Measurements from ENCODE around the gene TBX18.
A peak's percentile ranks its signal among the peaks of the same experiment; 100 is the strongest.

The TBX18 gene

DNA sequence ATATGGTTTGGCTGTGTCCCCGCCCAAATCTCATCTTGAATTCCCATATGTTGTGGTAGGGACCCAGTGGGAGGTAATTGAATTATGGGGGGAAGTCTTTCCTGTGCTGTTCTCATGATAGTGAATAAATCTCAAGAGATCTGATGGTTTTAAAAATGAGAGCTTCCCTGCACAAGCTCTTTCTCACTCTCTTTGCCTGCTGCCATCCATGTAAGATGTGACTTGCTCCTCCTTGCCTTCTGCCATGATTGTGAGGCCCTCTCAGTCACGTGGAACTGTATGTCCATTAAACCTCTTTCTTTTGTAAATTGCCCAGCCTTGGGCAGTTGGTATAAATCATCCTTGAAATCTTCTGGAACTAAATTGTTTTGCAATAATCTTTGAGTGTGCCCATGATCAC lies 31.9 kb upstream of the TBX18 start:
- H3K4ac ChIP-seq (ENCODE audit: low read depth in 1 of 2, low read length in 2 of 2) = no peak overlapping the region
- H2BK5ac ChIP-seq (ENCODE audit: low read depth, low read length, poor library complexity, severe bottlenecking) = no peak overlapping the region
- no peaks in the 10 kb centered on the region for H3K27me3 ChIP-seq (ENCODE audit: control insufficient read depth in 1 of 2, insufficient read depth in 1 of 2, low read length in 2 of 2)
- no peak overlapping the region for H3K27ac ChIP-seq (ENCODE audit: low read length, poor library complexity, severe bottlenecking)
- H2AK5ac ChIP-seq (ENCODE audit: low read length, severe bottlenecking) = no peak overlapping the region
- no peak overlapping the region for H2BK15ac ChIP-seq (ENCODE audit: low read depth, poor library complexity, severe bottlenecking)
- H2BK120ac ChIP-seq (ENCODE audit: low read depth, low read length) = no peak overlapping the region
- H4K8ac ChIP-seq (ENCODE audit: low read length) = no peak overlapping the region
- no peaks in the 10 kb centered on the region for H3K79me1 ChIP-seq (replicated peaks; ENCODE audit: low read length, poor library complexity, severe bottlenecking)
- H2AFZ ChIP-seq (ENCODE audit: low read depth, low read length) = no peak overlapping the region
- no peak overlapping the region for H3K4me2 ChIP-seq (ENCODE audit: low read length, poor library complexity, severe bottlenecking)
- H2BK12ac ChIP-seq (ENCODE audit: low read length in 2 of 2) = no peak overlapping the region
- no peaks in the 10 kb centered on the region for H3K9me3 ChIP-seq (ENCODE audit: control insufficient read depth, low read length)
- H4K91ac ChIP-seq (ENCODE audit: low read length) = no peak overlapping the region
- DNase-seq = no peak
- 52% methylated on average over 2 of the region's 2 CpGs for WGBS
- H3K18ac ChIP-seq (ENCODE audit: low read depth in 1 of 2, low read length in 2 of 2) = no peak overlapping the region
- H3K23ac ChIP-seq (ENCODE audit: low read length in 2 of 2) = no peak overlapping the region
- no peak overlapping the region for H3K14ac ChIP-seq (ENCODE audit: low read length in 2 of 2)
- H3K9ac ChIP-seq (ENCODE audit: low read length) = no peak overlapping the region
- H3K36me3 ChIP-seq (ENCODE audit: control insufficient read depth in 1 of 2, insufficient read depth in 2 of 2, low read depth in 1 of 2, low read length in 2 of 2) = no peaks in the 10 kb centered on the region
- H3K4me3 ChIP-seq (ENCODE audit: insufficient read depth in 1 of 2, low read depth in 1 of 2, low read length in 2 of 2) = no peak overlapping the region
- H3K4me1 ChIP-seq (ENCODE audit: control insufficient read depth, insufficient read depth, low read depth, low read length) = no peaks in the 10 kb centered on the region

DNA sequence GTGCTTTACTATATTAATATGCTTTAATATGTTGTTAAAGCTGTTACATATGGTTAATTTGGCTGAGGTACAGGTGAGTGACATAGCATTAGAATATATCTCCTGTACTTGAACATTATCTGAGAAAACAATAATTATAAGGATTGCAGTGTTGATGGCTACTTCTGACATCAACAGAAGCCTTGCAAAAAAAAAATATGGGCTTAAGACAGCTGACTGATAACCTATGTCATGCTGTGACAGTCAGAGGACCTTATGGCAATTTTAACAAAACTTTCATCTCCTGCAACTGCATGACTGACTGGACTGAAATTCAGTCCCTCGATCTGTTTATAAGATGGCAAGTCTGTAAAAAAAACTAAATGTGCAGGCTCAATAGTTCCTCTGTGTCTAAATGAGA lies 27.5 kb upstream of the TBX18 start:
- no peak overlapping the region for H3K4me2 ChIP-seq (ENCODE audit: low read length, poor library complexity, severe bottlenecking)
- DNase-seq = no peak
- H2BK5ac ChIP-seq (ENCODE audit: low read depth, low read length, poor library complexity, severe bottlenecking) = no peak overlapping the region
- H3K4me3 ChIP-seq (ENCODE audit: insufficient read depth in 1 of 2, low read depth in 1 of 2, low read length in 2 of 2) = no peak overlapping the region
- H3K9ac ChIP-seq (ENCODE audit: low read length) = peak overlapping the region; percentile 68
- WGBS = 79% methylated on average over 1 of the region's 1 CpG
- no peak overlapping the region for H2AK5ac ChIP-seq (ENCODE audit: low read length, severe bottlenecking)
- no peaks in the 10 kb centered on the region for H3K27me3 ChIP-seq (ENCODE audit: control insufficient read depth in 1 of 2, insufficient read depth in 1 of 2, low read length in 2 of 2)
- H3K79me1 ChIP-seq (replicated peaks; ENCODE audit: low read length, poor library complexity, severe bottlenecking) = no peaks in the 10 kb centered on the region
- H3K4ac ChIP-seq (ENCODE audit: low read depth in 1 of 2, low read length in 2 of 2) = no peak overlapping the region
- H2BK12ac ChIP-seq (ENCODE audit: low read length in 2 of 2) = no peak overlapping the region
- H4K91ac ChIP-seq (ENCODE audit: low read length) = no peak overlapping the region
- no peaks in the 10 kb centered on the region for H3K9me3 ChIP-seq (ENCODE audit: control insufficient read depth, low read length)
- H4K8ac ChIP-seq (ENCODE audit: low read length) = no peak overlapping the region
- no peak overlapping the region for H3K14ac ChIP-seq (ENCODE audit: low read length in 2 of 2)
- no peak overlapping the region for H2BK15ac ChIP-seq (ENCODE audit: low read depth, poor library complexity, severe bottlenecking)
- no peak overlapping the region for H2BK120ac ChIP-seq (ENCODE audit: low read depth, low read length)
- H3K36me3 ChIP-seq (ENCODE audit: control insufficient read depth in 1 of 2, insufficient read depth in 2 of 2, low read depth in 1 of 2, low read length in 2 of 2) = no peaks in the 10 kb centered on the region
- no peak overlapping the region for H2AFZ ChIP-seq (ENCODE audit: low read depth, low read length)
- H3K23ac ChIP-seq (ENCODE audit: low read length in 2 of 2) = no peak overlapping the region
- H3K4me1 ChIP-seq (ENCODE audit: control insufficient read depth, insufficient read depth, low read depth, low read length) = no peaks in the 10 kb centered on the region
- no peak overlapping the region for H3K18ac ChIP-seq (ENCODE audit: low read depth in 1 of 2, low read length in 2 of 2)
- no peak overlapping the region for H3K27ac ChIP-seq (ENCODE audit: low read length, poor library complexity, severe bottlenecking)

DNA sequence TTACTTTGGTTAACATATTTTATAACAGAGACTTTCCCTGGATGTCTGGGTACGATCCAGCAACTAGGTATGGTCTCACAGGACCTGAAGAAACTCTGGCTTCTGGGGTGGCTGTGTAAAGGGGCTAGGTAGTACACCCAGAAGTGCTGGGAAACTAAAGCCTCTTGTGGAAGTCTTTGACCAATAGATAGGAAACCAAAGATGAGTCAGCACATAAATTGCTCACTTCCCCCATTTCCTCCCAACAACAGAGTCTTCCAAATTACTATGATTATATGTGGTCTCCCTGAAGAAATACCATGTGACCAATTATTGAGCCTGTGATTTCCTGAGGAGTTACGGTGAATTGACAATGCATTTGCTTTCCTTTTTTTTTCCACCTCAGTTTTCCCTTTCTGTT lies 26.8 kb upstream of the TBX18 start:
- Histone ChIP-seq H2AK5ac (ENCODE audit: low read length, severe bottlenecking) (no peak overlapping the region), H2BK15ac (ENCODE audit: low read depth, poor library complexity, severe bottlenecking) (no peak overlapping the region), H2BK12ac (ENCODE audit: low read length in 2 of 2) (no peak overlapping the region), H3K79me1 (replicated peaks; ENCODE audit: low read length, poor library complexity, severe bottlenecking) (no peaks in the 10 kb centered on the region), H2BK120ac (ENCODE audit: low read depth, low read length) (no peak overlapping the region), H3K4me2 (ENCODE audit: low read length, poor library complexity, severe bottlenecking) (no peak overlapping the region), H2AFZ (ENCODE audit: low read depth, low read length) (no peak overlapping the region), H3K4me3 (ENCODE audit: insufficient read depth in 1 of 2, low read depth in 1 of 2, low read length in 2 of 2) (peak overlapping the region in 1 of 2 experiments; percentile 31), H3K23ac (ENCODE audit: low read length in 2 of 2) (no peak overlapping the region), H3K27ac (ENCODE audit: low read length, poor library complexity, severe bottlenecking) (no peak overlapping the region), H3K36me3 (ENCODE audit: control insufficient read depth in 1 of 2, insufficient read depth in 2 of 2, low read depth in 1 of 2, low read length in 2 of 2) (no peaks in the 10 kb centered on the region), H3K27me3 (ENCODE audit: control insufficient read depth in 1 of 2, insufficient read depth in 1 of 2, low read length in 2 of 2) (no peaks in the 10 kb centered on the region), H3K9ac (ENCODE audit: low read length) (peak overlapping the region; percentile 68), H3K18ac (ENCODE audit: low read depth in 1 of 2, low read length in 2 of 2) (no peak overlapping the region), H3K9me3 (ENCODE audit: control insufficient read depth, low read length) (no peaks in the 10 kb centered on the region), H3K4me1 (ENCODE audit: control insufficient read depth, insufficient read depth, low read depth, low read length) (no peaks in the 10 kb centered on the region), H3K4ac (ENCODE audit: low read depth in 1 of 2, low read length in 2 of 2) (no peak overlapping the region), H3K14ac (ENCODE audit: low read length in 2 of 2) (no peak overlapping the region), H2BK5ac (ENCODE audit: low read depth, low read length, poor library complexity, severe bottlenecking) (no peak overlapping the region), H4K8ac (ENCODE audit: low read length) (no peak overlapping the region), H4K91ac (ENCODE audit: low read length) (no peak overlapping the region)
- WGBS = 70% methylated on average over 1 of the region's 2 CpGs
- DNase-seq = peak; percentile 15

DNA sequence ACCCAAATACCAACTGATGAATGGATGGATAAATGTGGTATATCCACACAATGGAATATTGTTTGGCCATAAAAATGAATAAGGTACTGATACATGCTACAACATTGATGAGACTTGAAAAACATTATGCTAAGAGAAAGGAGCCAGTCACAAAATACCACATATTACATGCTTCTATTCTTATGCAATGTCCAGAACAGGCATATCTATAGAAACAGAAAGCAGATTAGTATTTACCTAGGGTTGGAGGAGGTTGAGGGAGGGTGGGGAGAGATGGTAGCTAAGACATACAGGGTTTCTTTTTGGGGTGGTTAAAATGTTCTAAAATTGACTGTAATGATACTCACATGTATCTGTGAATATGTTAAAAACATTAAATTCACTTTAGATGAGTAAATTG lies 24.8 kb upstream of the TBX18 start:
- no peak overlapping the region for H2AFZ ChIP-seq (ENCODE audit: low read depth, low read length)
- H2BK12ac ChIP-seq (ENCODE audit: low read length in 2 of 2) = no peak overlapping the region
- H2BK120ac ChIP-seq (ENCODE audit: low read depth, low read length) = no peak overlapping the region
- no peak overlapping the region for H3K4me2 ChIP-seq (ENCODE audit: low read length, poor library complexity, severe bottlenecking)
- H2AK5ac ChIP-seq (ENCODE audit: low read length, severe bottlenecking) = no peak overlapping the region
- H3K4me3 ChIP-seq (ENCODE audit: insufficient read depth in 1 of 2, low read depth in 1 of 2, low read length in 2 of 2) = no peak overlapping the region
- H3K36me3 ChIP-seq (ENCODE audit: control insufficient read depth in 1 of 2, insufficient read depth in 2 of 2, low read depth in 1 of 2, low read length in 2 of 2) = no peaks in the 10 kb centered on the region
- H2BK15ac ChIP-seq (ENCODE audit: low read depth, poor library complexity, severe bottlenecking) = no peak overlapping the region
- no peaks in the 10 kb centered on the region for H3K4me1 ChIP-seq (ENCODE audit: control insufficient read depth, insufficient read depth, low read depth, low read length)
- no peak overlapping the region for H3K27ac ChIP-seq (ENCODE audit: low read length, poor library complexity, severe bottlenecking)
- no peak overlapping the region for H3K4ac ChIP-seq (ENCODE audit: low read depth in 1 of 2, low read length in 2 of 2)
- no peak overlapping the region for H3K18ac ChIP-seq (ENCODE audit: low read depth in 1 of 2, low read length in 2 of 2)
- H3K23ac ChIP-seq (ENCODE audit: low read length in 2 of 2) = no peak overlapping the region
- no peak overlapping the region for H2BK5ac ChIP-seq (ENCODE audit: low read depth, low read length, poor library complexity, severe bottlenecking)
- no peak overlapping the region for H3K9ac ChIP-seq (ENCODE audit: low read length)
- H4K91ac ChIP-seq (ENCODE audit: low read length) = no peak overlapping the region
- no peaks in the 10 kb centered on the region for H3K9me3 ChIP-seq (ENCODE audit: control insufficient read depth, low read length)
- H3K79me1 ChIP-seq (replicated peaks; ENCODE audit: low read length, poor library complexity, severe bottlenecking) = no peaks in the 10 kb centered on the region
- H3K14ac ChIP-seq (ENCODE audit: low read length in 2 of 2) = no peak overlapping the region
- peaks cover 0 to 10% of the 10 kb centered on the region in 2 experiments for H3K27me3 ChIP-seq (ENCODE audit: control insufficient read depth in 1 of 2, insufficient read depth in 1 of 2, low read length in 2 of 2)
- no peak for DNase-seq
- no peak overlapping the region for H4K8ac ChIP-seq (ENCODE audit: low read length)
